HG03025 (cell line): ENCODE data around the gene TIMM44.
A peak's percentile ranks its signal among the peaks of the same experiment; 100 is the strongest.
"Not testable (repeated sequence)": the region's sequence is repeated elsewhere in the genome, so short reads cannot be mapped to it uniquely, and the experiment has no call there.

Experiments used
- ATAC-seq: cut with Tn5 transposase; IDR thresholded peaks from one replicate; pipeline ENCODE4 v1.9.1; 2021; ENCODE audit warnings: mild to moderate bottlenecking, moderate library complexity; ENCODE audit not compliant: unreplicated experiment, low FRiP score

TIMM44 gene

GRCh38 chr19:7953576-7953975 lies 10.1 kb upstream of the TIMM44 start:
- ATAC-seq, result no peak

GRCh38 chr19:7953060-7953459 lies 9.6 kb upstream of the TIMM44 start:
- no peak for ATAC-seq

- ATAC-seq, result no peak
Measured at GRCh38 chr19:7947939-7948338, 4.5 kb upstream of the TIMM44 start.

GRCh38 chr19:7944177-7944761 lies 803 bp upstream of the TIMM44 start:
- peak; percentile 23 for ATAC-seq

GRCh38 chr19:7942981-7943443 lies 454 bp downstream of the TIMM44 start:
- peak; percentile 12 for ATAC-seq

GRCh38 chr19:7941895-7942596 lies 1.4 kb downstream of the TIMM44 start:
- ATAC-seq, result no peak

GRCh38 chr19:7940841-7941240 lies 2.6 kb downstream of the TIMM44 start:
- no peak for ATAC-seq

- no peak for ATAC-seq
Measured at GRCh38 chr19:7934766-7935165, 8.7 kb downstream of the TIMM44 start.

GRCh38 chr19:7933828-7934725 lies 9.4 kb downstream of the TIMM44 start:
- no peak for ATAC-seq

GRCh38 chr19:7933411-7933810 lies 10.1 kb downstream of the TIMM44 start:
- ATAC-seq, result no peak

GRCh38 chr19:7932930-7933300 lies 10.6 kb downstream of the TIMM44 start:
- no peak for ATAC-seq

GRCh38 chr19:7932276-7932929 lies 11.1 kb downstream of the TIMM44 start:
- ATAC-seq, result no peak

- no peak for ATAC-seq
Measured at GRCh38 chr19:7931221-7932061, 12.0 kb downstream of the TIMM44 start.

- ATAC-seq, result no peak
Measured at GRCh38 chr19:7930765-7931164, 12.7 kb downstream of the TIMM44 start.

GRCh38 chr19:7930030-7930429 lies 13.4 kb downstream of the TIMM44 start:
- not testable (repeated sequence) for ATAC-seq

GRCh38 chr19:7928741-7929701 lies 14.4 kb downstream of the TIMM44 start:
- ATAC-seq, result no peak

- no peak for ATAC-seq
Measured at GRCh38 chr19:7928334-7928706, 15.1 kb downstream of the TIMM44 start.

GRCh38 chr19:7927605-7928333 lies 15.7 kb downstream of the TIMM44 start:
- no peak for ATAC-seq
